ENCODE measurements around the gene TMEM50A. TPM values are rescaled to one million over a fixed set of nuclear protein-coding genes. Genes with fewer than 3 reads are reported as not detected.
"Not testable (repeated sequence)": the region's sequence is repeated elsewhere in the genome, so short reads cannot be mapped to it uniquely, and the experiment has no call there.

TMEM50A gene
- polyA plus RNA-seq (2012; ENCODE audit: insufficient read depth, insufficient read length): 131 TPM

DNA sequence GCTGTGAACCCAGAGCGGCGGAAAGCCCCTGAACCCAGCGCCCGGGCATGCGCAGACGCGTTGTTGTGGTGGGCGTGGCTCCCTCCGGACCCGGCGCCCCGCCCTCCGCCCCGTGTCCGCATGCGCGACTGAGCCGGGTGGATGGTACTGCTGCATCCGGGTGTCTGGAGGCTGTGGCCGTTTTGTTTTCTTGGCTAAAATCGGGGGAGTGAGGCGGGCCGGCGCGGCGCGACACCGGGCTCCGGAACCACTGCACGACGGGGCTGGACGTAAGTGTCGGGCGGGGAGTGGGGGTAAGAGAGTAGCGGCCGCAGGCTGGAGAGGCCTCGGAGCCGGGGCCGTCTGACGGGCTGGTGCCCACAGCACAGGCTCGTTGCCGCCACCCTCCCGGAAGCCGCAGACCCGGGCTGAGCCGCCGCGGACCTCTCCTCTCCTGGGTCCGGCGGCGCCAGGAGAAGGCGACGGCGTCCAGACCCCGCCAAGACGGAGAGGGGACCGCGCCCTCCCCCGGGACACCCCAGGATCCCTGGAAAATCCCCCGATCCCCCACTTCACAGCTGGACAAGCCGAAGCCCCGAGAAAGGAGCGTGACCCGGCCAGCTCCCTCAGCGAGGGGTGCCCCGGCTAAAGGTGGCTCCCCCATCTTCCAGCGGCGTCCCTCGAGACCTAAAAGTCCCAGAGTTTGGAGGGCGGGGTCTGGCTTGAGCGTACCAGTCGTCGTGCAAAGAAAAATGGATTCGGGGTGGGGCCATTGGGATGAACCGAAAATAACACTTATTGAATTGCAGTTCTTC lies at the start of gene TMEM50A:
TMEM50A (plus strand) TSS at position 147 of the 794 bp plus-strand sequence. CDS start 2,153 bp downstream, outside the sequence.
- H3K4me3 ChIP-seq (ENCODE audit: low read length): peak within 1 kb of the TSS; percentile 91
- peak; percentile 58 for DNase-seq (ENCODE audit: low read depth, low spot score)

GRCh38 chr1:25288573-25289101 lies 49.5 kb upstream of the TMEM50A start:
- not testable (repeated sequence) for DNase-seq (ENCODE audit: low read depth, low spot score)

DNA sequence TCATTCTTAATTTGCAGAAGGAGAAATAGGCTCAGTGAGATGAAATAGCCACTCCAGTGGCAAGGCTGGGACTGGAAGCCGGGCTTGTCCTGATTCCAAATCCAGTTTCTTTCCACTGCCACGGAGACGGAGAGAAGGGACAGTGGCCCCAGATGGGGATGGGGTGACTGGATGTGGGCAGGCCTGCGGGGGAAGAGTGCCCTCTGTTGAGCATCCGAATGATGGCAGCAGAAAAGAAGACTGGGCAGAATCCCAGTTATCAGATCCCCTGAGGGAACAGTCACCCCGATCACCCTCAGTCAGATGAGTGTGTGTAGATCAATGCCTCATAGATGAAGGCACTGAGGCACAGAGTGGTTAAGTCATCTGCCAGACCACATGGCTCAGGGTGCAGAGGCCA lies 48.1 kb upstream of the TMEM50A start:
- DNase-seq (ENCODE audit: low read depth, low spot score); H3K4me3 ChIP-seq (ENCODE audit: low read length): not testable (repeated sequence)

More at GRCh38 chr1:25288573-25289101, 49.5 kb upstream of the TMEM50A start:
- H3K4me3 ChIP-seq (ENCODE audit: low read length): not testable (repeated sequence)

DNA sequence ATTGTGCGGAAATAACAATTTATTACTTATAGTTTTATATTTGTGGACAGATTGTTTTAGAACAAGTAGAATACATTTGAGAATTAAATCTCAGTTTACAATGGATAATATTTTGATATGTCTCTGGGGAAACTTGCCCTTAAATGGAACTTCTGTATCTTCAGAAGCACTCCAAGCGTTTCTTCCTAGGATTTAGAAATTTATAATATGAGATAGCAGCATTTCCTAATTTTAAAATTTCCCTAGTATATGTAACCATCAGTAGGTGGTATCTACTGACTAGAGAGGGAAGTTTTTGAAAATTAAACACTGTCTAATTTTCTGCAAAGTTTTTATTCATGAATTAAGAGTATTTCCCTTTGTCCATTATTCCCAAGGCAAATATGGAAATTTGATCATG lies 44.7 kb upstream of the TMEM50A start:
- H3K4me3 ChIP-seq (ENCODE audit: low read length); DNase-seq (ENCODE audit: low read depth, low spot score): not testable (repeated sequence)

GRCh38 chr1:25294889-25295826 lies 43.0 kb upstream of the TMEM50A start:
- not testable (repeated sequence) for H3K4me3 ChIP-seq (ENCODE audit: low read length); DNase-seq (ENCODE audit: low read depth, low spot score)

- not testable (repeated sequence) for H3K4me3 ChIP-seq (ENCODE audit: low read length); DNase-seq (ENCODE audit: low read depth, low spot score)
Measured at GRCh38 chr1:25296501-25296900, 41.6 kb upstream of the TMEM50A start.

GRCh38 chr1:25300729-25301128 lies 37.4 kb upstream of the TMEM50A start:
- not testable (repeated sequence) for H3K4me3 ChIP-seq (ENCODE audit: low read length)

DNA sequence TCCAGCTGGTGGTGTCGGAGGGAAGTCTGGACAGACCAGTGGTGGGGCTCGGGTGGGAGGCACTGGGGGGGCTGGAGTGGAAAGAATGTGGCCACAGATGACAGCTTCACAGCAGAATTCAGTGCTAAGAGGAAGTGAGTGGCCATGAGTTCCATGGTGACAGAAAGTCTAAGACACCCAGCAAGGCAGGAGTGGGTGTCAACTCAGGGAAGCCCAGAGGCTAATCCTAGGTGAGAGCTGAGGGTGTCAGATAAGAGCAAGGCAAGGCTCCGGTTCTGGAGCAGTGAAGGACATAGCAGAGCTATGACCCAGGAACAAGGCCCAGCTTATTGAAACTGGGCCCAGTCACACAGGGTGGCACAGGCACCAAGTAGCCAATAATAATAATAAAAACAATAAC lies 35.8 kb upstream of the TMEM50A start:
- not testable (repeated sequence) for DNase-seq (ENCODE audit: low read depth, low spot score); H3K4me3 ChIP-seq (ENCODE audit: low read length)

More at GRCh38 chr1:25300729-25301128, 37.4 kb upstream of the TMEM50A start:
- DNase-seq (ENCODE audit: low read depth, low spot score): not testable (repeated sequence)

- DNase-seq (ENCODE audit: low read depth, low spot score); H3K4me3 ChIP-seq (ENCODE audit: low read length): not testable (repeated sequence)
Measured at GRCh38 chr1:25304936-25305335, 33.2 kb upstream of the TMEM50A start.

GRCh38 chr1:25308168-25308567 lies 30.0 kb upstream of the TMEM50A start:
- not testable (repeated sequence) for DNase-seq (ENCODE audit: low read depth, low spot score); H3K4me3 ChIP-seq (ENCODE audit: low read length)

DNA sequence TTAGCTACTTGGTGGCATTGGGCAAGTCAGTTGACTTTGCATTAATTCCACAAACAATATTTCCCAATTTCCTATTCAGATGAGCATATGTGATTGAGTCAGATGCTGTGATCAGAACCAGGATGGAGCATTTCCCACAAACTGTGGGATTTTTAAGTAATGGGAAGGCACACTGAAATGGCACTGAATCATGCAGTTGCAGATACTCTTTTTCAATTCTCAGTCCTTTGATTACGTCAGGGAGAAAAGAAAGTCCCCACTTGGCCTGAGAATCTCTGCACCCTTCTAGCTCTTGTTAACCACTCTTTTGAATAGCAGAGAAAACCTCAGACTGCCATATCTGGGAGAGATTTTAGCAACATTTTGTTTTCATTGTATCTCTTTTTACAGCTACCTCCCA lies 29.0 kb upstream of the TMEM50A start:
- DNase-seq (ENCODE audit: low read depth, low spot score); H3K4me3 ChIP-seq (ENCODE audit: low read length): not testable (repeated sequence)

- not testable (repeated sequence) for DNase-seq (ENCODE audit: low read depth, low spot score); H3K4me3 ChIP-seq (ENCODE audit: low read length)
Measured at GRCh38 chr1:25309486-25309885, 28.6 kb upstream of the TMEM50A start.

DNA sequence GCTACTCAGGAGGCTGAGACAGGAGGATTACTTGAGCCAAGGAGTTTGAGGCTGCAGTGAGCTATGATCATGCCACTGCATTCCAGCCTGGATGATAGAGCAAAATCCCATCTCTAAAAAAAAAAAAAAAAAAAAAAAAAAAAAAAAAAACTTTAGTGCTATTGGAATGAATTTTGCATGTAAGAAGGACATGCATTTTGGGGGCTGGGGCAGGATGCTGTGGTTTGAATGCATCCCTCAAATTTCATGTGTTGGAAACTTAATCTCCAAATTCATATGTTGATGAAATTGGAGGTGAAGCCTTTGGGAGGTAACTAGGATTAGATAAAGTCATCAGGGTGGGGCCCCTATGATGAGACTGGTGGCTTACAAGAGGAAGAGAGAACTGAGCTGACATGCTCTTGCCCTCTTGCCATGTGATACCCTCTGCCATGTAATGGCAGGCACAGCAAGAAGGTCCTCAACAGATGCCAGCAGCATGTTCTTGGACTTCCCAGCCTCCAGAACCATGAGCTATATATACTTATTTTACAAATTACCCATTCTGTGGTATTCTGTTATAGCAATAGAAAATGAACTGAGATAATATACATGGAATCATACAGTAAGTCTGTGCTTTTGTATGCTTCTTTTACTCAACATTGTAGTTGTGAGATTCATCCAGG lies 25.2 kb upstream of the TMEM50A start:
- H3K4me3 ChIP-seq (ENCODE audit: low read length); DNase-seq (ENCODE audit: low read depth, low spot score): not testable (repeated sequence)

GRCh38 chr1:25320314-25320938 lies 17.7 kb upstream of the TMEM50A start:
- not testable (repeated sequence) for H3K4me3 ChIP-seq (ENCODE audit: low read length); DNase-seq (ENCODE audit: low read depth, low spot score)

- not testable (repeated sequence) for DNase-seq (ENCODE audit: low read depth, low spot score); H3K4me3 ChIP-seq (ENCODE audit: low read length)
Measured at GRCh38 chr1:25322127-25322526, 16.0 kb upstream of the TMEM50A start.

GRCh38 chr1:25324407-25324806 lies 13.7 kb upstream of the TMEM50A start:
- H3K4me3 ChIP-seq (ENCODE audit: low read length); DNase-seq (ENCODE audit: low read depth, low spot score): not testable (repeated sequence)

- not testable (repeated sequence) for DNase-seq (ENCODE audit: low read depth, low spot score); H3K4me3 ChIP-seq (ENCODE audit: low read length)
Measured at GRCh38 chr1:25327864-25328790, 10.0 kb upstream of the TMEM50A start.

Measured in Jurkat, Clone E6-1 (cell line).